ENCODE measurements around the gene FHAD1. TPM values are rescaled to one million over a fixed set of nuclear protein-coding genes. Genes with fewer than 3 reads are reported as not detected.
A peak's percentile ranks its signal among the peaks of the same experiment; 100 is the strongest.

Gene FHAD1
- total RNA-seq, 2 experiments from 2014 or later: not detected

GRCh38 chr1:15442759-15443158 is 195.7 kb downstream of the FHAD1 start:
- CTCF ChIA-PET: no interaction called here
- no peak overlapping the region for H3K4me3 Mint-ChIP-seq

GRCh38 chr1:15443281-15443680 is 196.3 kb downstream of the FHAD1 start:
- DNase-seq (no peak), ATAC-seq (ENCODE audit: poor library complexity) (no peak)
- Histone ChIP-seq H3K27me3 (ENCODE audit: control insufficient read depth in 1 of 2, insufficient read depth in 2 of 2, low read length in 2 of 2) (peaks cover 2 to 4% of the 10 kb centered on the region in 2 experiments), H3K36me3 (ENCODE audit: insufficient read depth, low read length) (no peaks in the 10 kb centered on the region), H3K4me1 (ENCODE audit: insufficient read depth, low read length) (peaks cover 6% of the 10 kb centered on the region), H3K27ac (ENCODE audit: low read depth in 1 of 2, low read length in 2 of 2) (no peak overlapping the region), H3K4me3 (ENCODE audit: low read length) (no peak overlapping the region), H3K9me3 (ENCODE audit: control insufficient read depth in 1 of 2, insufficient read depth in 1 of 2, low read length in 2 of 2) (peaks cover 0 to 4% of the 10 kb centered on the region in 2 experiments)
- Mint-ChIP-seq H3K4me1 (ENCODE audit: low read depth) (no peaks in the 10 kb centered on the region), H3K27me3 (peaks cover 4% of the 10 kb centered on the region), H3K36me3 (ENCODE audit: low read depth) (no peaks in the 10 kb centered on the region), H3K9me3 (no peaks in the 10 kb centered on the region), H3K27ac (no peak overlapping the region), H3K4me3 (no peak overlapping the region)
- TF ChIP-seq CTCF (IDR thresholded peaks at IDR 0.05): no peak
- ChIA-PET CTCF (interaction anchor here (1.0 kb wide), 2 partner anchors 12 to 120 kb away, joined by 3 to 5 read pairs; no protein-coding TSS in a partner anchor), POLR2A (no interaction called here)
- intact Hi-C loops (cut with DNase I, micrococcal nuclease): no loop called here

More at GRCh38 chr1:15442759-15443158, 195.7 kb downstream of the FHAD1 start:
- Histone ChIP-seq H3K4me3 (ENCODE audit: low read length) (no peak overlapping the region), H3K4me1 (ENCODE audit: insufficient read depth, low read length) (peaks cover 6% of the 10 kb centered on the region), H3K36me3 (ENCODE audit: insufficient read depth, low read length) (no peaks in the 10 kb centered on the region), H3K9me3 (ENCODE audit: control insufficient read depth in 1 of 2, insufficient read depth in 1 of 2, low read length in 2 of 2) (peaks cover 0 to 4% of the 10 kb centered on the region in 2 experiments), H3K27me3 (ENCODE audit: control insufficient read depth in 1 of 2, insufficient read depth in 2 of 2, low read length in 2 of 2) (peaks cover 2 to 4% of the 10 kb centered on the region in 2 experiments), H3K27ac (ENCODE audit: low read depth in 1 of 2, low read length in 2 of 2) (no peak overlapping the region)
- Mint-ChIP-seq H3K9me3 (no peaks in the 10 kb centered on the region), H3K36me3 (ENCODE audit: low read depth) (no peaks in the 10 kb centered on the region), H3K27ac (no peak overlapping the region), H3K27me3 (peaks cover 4% of the 10 kb centered on the region), H3K4me1 (ENCODE audit: low read depth) (no peaks in the 10 kb centered on the region)
- DNase-seq: no peak
- POLR2A ChIA-PET: no interaction called here
- no peak for TF ChIP-seq CTCF (IDR thresholded peaks at IDR 0.05)
- no peak for ATAC-seq (ENCODE audit: poor library complexity)
- intact Hi-C loops (cut with DNase I, micrococcal nuclease): no loop called here

GRCh38 chr1:15444468-15445389 is 197.7 kb downstream of the FHAD1 start:
- TF ChIP-seq CTCF (IDR thresholded peaks at IDR 0.05): no peak
- H3K4me3 ChIP-seq (ENCODE audit: low read length): no peak overlapping the region
- ChIA-PET POLR2A (no interaction called here), CTCF (interaction anchor here (1.1 kb wide), 1 partner anchor 12 kb away, joined by 4 read pairs; no protein-coding TSS in a partner anchor)
- peak in 1 of 14 experiments; percentile 15 for DNase-seq
- Mint-ChIP-seq H3K9me3 (no peaks in the 10 kb centered on the region), H3K36me3 (ENCODE audit: low read depth) (no peaks in the 10 kb centered on the region), H3K27me3 (peaks cover 4% of the 10 kb centered on the region), H3K27ac (no peak overlapping the region), H3K4me3 (no peak overlapping the region), H3K4me1 (ENCODE audit: low read depth) (no peaks in the 10 kb centered on the region)
- peaks cover 0 to 4% of the 10 kb centered on the region in 2 experiments for H3K9me3 ChIP-seq (ENCODE audit: control insufficient read depth in 1 of 2, insufficient read depth in 1 of 2, low read length in 2 of 2)
- intact Hi-C loops (cut with DNase I, micrococcal nuclease): no loop called here
- peaks cover 6% of the 10 kb centered on the region for H3K4me1 ChIP-seq (ENCODE audit: insufficient read depth, low read length)
- ATAC-seq (ENCODE audit: poor library complexity): no peak
- H3K27ac ChIP-seq (ENCODE audit: low read depth in 1 of 2, low read length in 2 of 2): no peak overlapping the region
- H3K27me3 ChIP-seq (ENCODE audit: control insufficient read depth in 1 of 2, insufficient read depth in 2 of 2, low read length in 2 of 2): peaks cover 2 to 4% of the 10 kb centered on the region in 2 experiments
- no peaks in the 10 kb centered on the region for H3K36me3 ChIP-seq (ENCODE audit: insufficient read depth, low read length)

Data from CD4-positive, alpha-beta T cell (primary cell).